GM23248 (cell line): ENCODE data around the gene AGXT2.

ENCODE experiments used
- EZH2 ChIP-seq: fragments of 200-600 bp; sonication (generic); IDR thresholded peaks from 2 replicates; pipeline ENCODE4 v1.6.1; 2018; ENCODE audit warnings: antibody characterized with exemption, mild to moderate bottlenecking; ENCODE audit not compliant: insufficient read depth, poor library complexity, severe bottlenecking
- EZH2phosphoT487 ChIP-seq: fragments of 200-600 bp; sonication (generic); IDR thresholded peaks from 2 replicates; pipeline ENCODE4 v1.6.1; 2018; ENCODE audit warnings: antibody characterized with exemption, moderate library complexity, mild to moderate bottlenecking, low read depth; ENCODE audit not compliant: insufficient read depth

- TF ChIP-seq EZH2phosphoT487, result no peak
- TF ChIP-seq EZH2, result no peak
Observed at GRCh38 chr5:34978681-34979080, 69.1 kb downstream of the AGXT2 start.
